Islet of Langerhans (tissue), 1 donor: ENCODE measurements around the gene MAS1.

ENCODE experiments used
- FAIRE-seq: peaks from one replicate; lab custom pipeline; 2011; peaks lifted over from hg19 to GRCh38; lab: Jason Lieb, UNC

MAS1 gene

GRCh38 chr6:159880412-159880975, 10.3 kb upstream of the MAS1 start:
- FAIRE-seq, result no peak

GRCh38 chr6:159884720-159885119, 6.1 kb upstream of the MAS1 start:
- no peak for FAIRE-seq

- no peak for FAIRE-seq
These were observed 4.5 kb upstream of the MAS1 start for GRCh38 chr6:159886270-159886669.

GRCh38 chr6:159887146-159887545, 3.6 kb upstream of the MAS1 start:
- no peak for FAIRE-seq

- FAIRE-seq, result no peak
These were observed 3.0 kb upstream of the MAS1 start for GRCh38 chr6:159887761-159888160.

- no peak for FAIRE-seq
These were observed 587 bp upstream of the MAS1 start for GRCh38 chr6:159890201-159890600.

GRCh38 chr6:159892053-159892452, 1.3 kb downstream of the MAS1 start:
- no peak for FAIRE-seq

GRCh38 chr6:159893064-159893463, 2.3 kb downstream of the MAS1 start:
- no peak for FAIRE-seq

GRCh38 chr6:159894991-159895390, 4.2 kb downstream of the MAS1 start:
- FAIRE-seq, result no peak

GRCh38 chr6:159897603-159898002, 6.8 kb downstream of the MAS1 start:
- FAIRE-seq, result no peak

GRCh38 chr6:159898519-159898918, 7.7 kb downstream of the MAS1 start:
- no peak for FAIRE-seq

GRCh38 chr6:159899994-159900745, 9.4 kb downstream of the MAS1 start:
- FAIRE-seq, result no peak

GRCh38 chr6:159902620-159903019, 11.8 kb downstream of the MAS1 start:
- FAIRE-seq, result no peak

- FAIRE-seq, result no peak
These were observed 13.7 kb downstream of the MAS1 start for GRCh38 chr6:159904497-159904911.

- FAIRE-seq, result no peak
These were observed 15.6 kb downstream of the MAS1 start for GRCh38 chr6:159906400-159906799.

GRCh38 chr6:159908535-159908934, 17.7 kb downstream of the MAS1 start:
- FAIRE-seq, result no peak

GRCh38 chr6:159908979-159909378, 18.2 kb downstream of the MAS1 start:
- no peak for FAIRE-seq

- no peak for FAIRE-seq
These were observed 19.6 kb downstream of the MAS1 start for GRCh38 chr6:159910342-159910741.

GRCh38 chr6:159913375-159913774, 22.6 kb downstream of the MAS1 start:
- no peak for FAIRE-seq

GRCh38 chr6:159913862-159914564, 23.2 kb downstream of the MAS1 start:
- FAIRE-seq, result no peak

- no peak for FAIRE-seq
These were observed 23.8 kb downstream of the MAS1 start for GRCh38 chr6:159914565-159914923.

- no peak for FAIRE-seq
These were observed 24.6 kb downstream of the MAS1 start for GRCh38 chr6:159915397-159915796.

GRCh38 chr6:159916237-159916636, 25.4 kb downstream of the MAS1 start:
- no peak for FAIRE-seq

GRCh38 chr6:159916752-159917151, 26.0 kb downstream of the MAS1 start:
- FAIRE-seq, result no peak
